Measurements from ENCODE around the gene MACF1.

- no peak for TF ChIP-seq CTCF (conservative IDR thresholded peaks at IDR 0.05; ENCODE audit: low read depth, low read length)
- no peak for TF ChIP-seq EZH2 (IDR thresholded peaks at IDR 0.05; ENCODE audit: low read length, unreplicated experiment)
- TF ChIP-seq EZH2phosphoT487 (IDR thresholded peaks at IDR 0.05; ENCODE audit: borderline replicate concordance, low read length), result no peak
Observed at GRCh38 chr1:39413902-39414528, 209.5 kb downstream of the MACF1 start.

Measured in PC-3 (cell line).